IMR-90 (cell line): ENCODE data around the gene TMEM247.
"Not testable (repeated sequence)": the region's sequence is repeated elsewhere in the genome, so short reads cannot be mapped to it uniquely, and the experiment has no call there.

Experiments used
- CEBPB ChIP-seq: IDR thresholded peaks from 2 replicates; pipeline ENCODE4 v1.6.1; 2012; ENCODE audit warnings: low read depth, low read length, improper control_type of control experiment
- CTCF ChIP-seq: conservative IDR thresholded peaks from 2 replicates; pipeline ENCODE4 v1.5.1; 2012; ENCODE audit warnings: mild to moderate bottlenecking, low read depth, low read length, improper control_type of control experiment
- MAFK ChIP-seq: IDR thresholded peaks from 2 replicates; pipeline ENCODE4 v1.6.1; 2012; ENCODE audit warnings: low read depth, low read length, improper control_type of control experiment
- POLR2A ChIP-seq: IDR thresholded peaks from 2 replicates; pipeline ENCODE4 v1.6.1; 2012; ENCODE audit warnings: mild to moderate bottlenecking, low read depth, low read length
- RAD21 ChIP-seq: IDR thresholded peaks from 2 replicates; pipeline ENCODE4 v1.6.1; 2012; ENCODE audit warnings: low read length, improper control_type of control experiment
- RCOR1 ChIP-seq: IDR thresholded peaks from 2 replicates; pipeline ENCODE4 v1.6.1; 2012; ENCODE audit warnings: mild to moderate bottlenecking, low read length, improper control_type of control experiment; ENCODE audit not compliant: insufficient replicate concordance

- not testable (repeated sequence) for TF ChIP-seq CTCF, POLR2A, RAD21, CEBPB, MAFK, RCOR1
Observed at GRCh38 chr2:46472165-46472564, 7.2 kb upstream of the TMEM247 start.
